Measurements from ENCODE around the gene NCF4.

Gene NCF4

DNA sequence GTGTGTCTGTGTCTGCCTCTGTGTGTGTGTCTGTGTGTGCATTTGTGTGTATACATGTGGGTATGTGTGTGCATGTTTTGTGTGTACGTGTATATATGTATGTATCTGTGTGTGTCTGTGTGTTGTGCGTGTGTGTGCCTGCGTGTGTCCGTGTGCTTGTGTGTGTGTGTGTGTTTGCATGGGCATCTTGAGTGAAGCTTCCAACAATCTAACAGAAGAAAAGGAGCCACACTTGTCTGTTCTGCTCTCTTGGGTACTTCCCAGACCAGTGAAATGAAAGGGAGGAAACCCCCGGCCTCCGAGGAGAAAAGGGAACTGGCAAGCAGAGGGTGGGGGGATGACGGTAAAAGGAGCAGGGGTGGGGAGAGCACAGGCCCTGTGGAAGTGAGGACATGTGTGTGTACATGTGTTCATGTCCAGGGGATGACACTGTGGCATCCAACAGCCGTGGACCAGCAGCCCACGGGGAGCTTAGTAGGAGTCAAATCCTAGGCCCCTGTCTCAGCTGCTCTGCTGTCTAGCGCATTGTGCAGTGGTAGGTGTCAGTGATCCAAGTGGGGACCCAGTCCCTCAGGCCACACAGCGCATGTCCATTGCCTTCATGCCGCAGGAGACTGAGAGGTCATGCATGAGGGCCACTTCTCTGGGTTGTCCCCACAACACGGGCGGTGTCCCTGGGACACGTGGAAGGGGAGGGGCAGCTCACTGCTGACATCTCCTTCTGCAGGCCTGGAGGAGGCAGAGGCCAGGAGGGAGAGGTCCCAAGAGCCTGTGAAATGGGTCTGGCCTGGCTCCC lies 60.7 kb downstream of the NCF4 start:
- DNase-seq, result peak in 1 of 56 donors; percentile 0

DNA sequence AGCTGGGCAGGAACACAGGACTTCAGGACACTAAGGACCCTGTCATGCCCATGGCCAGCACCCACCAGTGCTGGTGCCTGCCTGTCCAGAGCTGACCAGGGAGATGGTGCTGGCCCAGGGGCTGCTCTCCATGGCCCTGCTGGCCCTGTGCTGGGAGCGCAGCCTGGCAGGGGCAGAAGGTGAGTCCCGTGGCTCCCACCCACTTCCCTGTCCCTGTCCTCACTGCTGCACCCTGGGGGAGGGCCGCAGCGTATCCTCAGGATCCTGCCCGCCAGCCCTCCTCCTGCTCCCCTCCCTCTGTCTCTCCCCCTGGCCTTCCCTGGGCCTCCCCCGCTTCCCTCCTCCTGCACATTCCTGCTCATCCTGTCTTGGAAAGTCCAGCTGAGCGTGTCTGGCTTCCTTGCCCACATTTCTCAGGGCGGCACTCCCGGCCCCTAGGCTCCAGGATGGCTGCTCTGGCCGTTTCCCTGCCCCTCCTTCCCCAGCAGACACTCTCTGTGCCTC lies 61.4 kb downstream of the NCF4 start:
- DNase-seq, result no peak

DNA sequence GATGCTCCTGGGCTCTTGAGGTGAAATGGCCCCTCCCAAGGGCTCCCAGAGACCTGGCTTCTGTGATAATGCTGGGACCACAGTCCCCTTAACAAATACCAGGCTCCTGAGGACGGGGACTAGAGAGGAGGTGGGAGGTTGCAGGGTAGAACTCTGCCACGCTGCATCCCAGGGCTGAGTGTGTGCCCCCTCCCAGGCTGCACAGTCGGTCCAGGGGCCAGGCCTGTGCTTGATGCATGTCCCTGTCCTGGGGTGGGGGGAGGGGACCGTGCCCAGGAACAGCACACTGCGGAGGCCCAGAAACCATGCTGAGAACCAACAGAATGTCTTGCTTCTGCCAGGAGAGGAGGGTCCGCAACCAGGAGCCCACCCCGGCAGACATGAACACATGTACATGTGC lies 61.9 kb downstream of the NCF4 start:
- DNase-seq, result no peak

DNA sequence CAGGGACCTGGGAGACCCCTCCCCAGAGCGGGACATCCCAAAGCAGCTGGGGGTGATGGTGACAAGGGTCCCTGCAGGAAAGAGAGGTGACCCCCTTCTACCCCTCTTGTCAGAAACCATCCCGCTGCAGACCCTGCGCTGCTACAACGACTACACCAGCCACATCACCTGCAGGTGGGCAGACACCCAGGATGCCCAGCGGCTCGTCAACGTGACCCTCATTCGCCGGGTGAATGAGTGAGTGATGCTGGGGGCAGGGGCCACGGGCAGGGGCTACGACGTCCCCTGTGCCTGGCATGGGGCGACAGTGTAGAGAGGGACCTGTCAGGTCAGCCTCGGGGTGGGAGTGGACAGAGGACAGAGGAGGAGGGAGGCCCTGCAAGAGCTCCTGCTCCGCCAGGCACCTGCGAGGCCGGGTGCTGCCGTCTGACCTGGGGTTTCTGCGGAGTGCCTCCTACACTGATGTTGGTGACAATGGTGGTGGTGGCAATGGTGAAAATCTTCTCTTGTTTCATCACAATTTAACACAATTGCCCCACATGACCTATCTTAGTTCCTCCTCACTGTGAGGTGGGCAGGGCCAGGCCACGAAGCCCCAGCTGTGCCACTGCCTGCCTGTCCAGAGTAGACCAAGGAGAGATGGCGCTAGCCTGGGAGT lies 62.5 kb downstream of the NCF4 start:
- no peak for DNase-seq

DNA sequence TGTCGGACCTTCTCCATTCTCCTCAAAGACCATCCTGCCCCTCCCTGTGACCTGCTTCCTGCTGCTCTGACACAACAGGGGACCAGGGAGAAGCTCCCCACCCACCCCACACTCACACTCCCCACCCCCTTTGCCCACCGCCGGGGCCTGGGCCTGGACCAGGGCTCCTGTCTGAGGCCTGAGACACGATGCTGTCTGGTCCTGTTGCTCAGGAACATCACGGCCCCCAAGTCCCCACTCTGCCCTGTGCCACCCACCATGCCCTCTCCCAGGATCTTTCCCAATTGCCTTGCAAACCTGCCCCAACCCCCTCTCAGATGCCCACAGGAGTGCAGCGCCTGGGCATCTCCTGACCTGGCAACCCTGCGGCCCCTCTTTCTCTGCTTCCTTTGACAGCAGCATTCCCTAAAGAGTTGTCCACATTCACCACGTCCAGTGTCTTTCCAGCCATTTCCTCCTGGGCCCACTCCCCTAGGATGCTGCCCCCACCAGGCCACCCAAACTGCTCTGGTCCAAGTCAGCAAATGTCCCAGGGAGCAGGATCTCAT lies 63.4 kb downstream of the NCF4 start:
- DNase-seq, result no peak

DNA sequence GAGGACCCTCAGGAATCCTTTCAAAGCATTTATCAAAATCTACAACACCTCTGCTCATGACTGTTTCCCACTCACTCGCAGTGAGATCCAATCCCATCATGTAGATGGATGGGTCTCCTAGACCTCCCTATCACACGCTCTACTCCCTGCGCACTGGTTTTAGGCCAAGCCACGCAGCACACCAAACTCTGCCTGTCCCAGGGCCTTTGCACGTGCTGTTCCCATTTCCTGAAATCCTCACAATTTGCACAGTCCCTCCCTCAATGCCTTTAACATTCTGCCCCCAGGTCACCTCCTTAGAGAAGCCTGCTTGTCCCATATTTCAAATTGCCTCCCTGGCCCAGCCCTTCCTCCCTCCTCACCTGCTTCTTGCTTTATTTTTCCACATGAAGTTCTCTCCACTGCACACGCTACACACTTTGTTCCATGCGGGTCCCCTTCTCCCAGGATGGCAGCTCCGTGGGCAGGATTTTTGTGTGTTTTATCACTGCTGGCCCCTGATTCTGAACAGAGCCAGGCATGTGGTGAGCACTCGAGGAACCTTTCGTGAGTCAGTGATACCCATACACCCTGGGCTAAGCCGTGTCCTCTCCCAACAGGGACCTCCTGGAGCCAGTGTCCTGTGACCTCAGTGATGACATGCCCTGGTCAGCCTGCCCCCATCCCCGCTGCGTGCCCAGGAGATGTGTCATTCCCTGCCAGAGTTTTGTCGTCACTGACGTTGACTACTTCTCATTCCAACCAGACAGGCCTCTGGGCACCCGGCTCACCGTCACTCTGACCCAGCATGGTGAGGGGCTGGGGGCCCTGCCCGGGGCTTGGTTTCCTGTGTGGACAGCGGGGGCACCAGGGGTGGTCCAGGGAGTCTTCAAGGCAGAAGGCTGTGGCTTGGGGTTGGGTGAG lies 64.8 kb downstream of the NCF4 start:
- DNase-seq, result no peak

DNA sequence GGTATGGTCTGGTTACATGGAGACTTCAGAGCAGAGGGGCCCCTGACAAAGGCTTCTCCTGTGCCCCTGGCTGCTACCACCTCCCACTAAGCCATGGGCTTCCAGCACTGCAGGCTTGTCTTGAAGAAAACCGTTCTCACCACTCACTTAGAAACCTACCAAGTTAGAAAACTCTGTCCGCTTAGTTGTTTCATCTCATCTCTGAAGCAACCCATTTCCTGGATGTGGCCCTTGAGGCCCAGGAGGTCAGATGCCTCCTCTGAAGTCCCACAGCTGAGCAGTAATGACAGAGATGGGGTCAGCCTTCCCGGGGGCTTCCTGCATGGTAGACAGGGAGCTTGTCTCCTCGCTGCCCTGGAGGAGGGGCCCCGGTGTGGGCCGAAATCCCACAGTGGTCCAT lies 65.5 kb downstream of the NCF4 start:
- no peak for DNase-seq

DNA sequence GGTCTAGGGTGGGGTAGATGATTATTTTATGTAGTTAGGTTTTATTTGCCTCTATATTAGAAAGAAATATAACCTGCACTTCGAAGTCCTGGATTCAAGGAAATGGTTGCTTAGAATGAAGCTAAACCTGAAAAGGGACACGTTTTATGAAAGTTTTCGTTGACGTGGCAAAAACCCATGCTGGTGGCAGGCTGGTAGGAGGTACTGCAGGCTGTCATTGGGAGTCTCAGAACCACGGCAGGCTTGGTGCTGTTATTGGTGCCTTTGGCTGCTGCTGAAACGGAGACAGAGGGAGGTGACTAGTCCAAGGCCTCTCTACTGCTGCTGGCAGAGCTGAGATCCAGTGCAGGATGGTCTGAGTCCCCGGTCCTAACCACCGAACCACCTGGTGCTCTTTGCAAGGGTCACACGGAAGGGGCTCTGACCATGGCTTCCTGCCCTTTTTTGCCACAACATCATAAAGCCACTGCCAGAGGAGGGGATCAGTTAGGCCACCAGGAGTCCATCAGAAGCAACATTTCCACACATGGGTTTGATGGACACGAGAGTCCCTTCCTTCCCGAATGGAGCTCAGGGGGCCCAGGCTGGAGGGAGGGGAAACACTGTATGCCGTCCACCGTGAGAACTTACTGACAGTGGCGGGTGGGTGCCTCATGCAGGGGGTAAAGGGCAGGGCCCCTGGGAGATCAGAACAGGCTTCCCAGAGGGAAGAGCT lies 66.1 kb downstream of the NCF4 start:
- no peak for DNase-seq
